ENCODE data around the gene CACNB4. TPM values are rescaled to one million over a fixed set of nuclear protein-coding genes. Genes with fewer than 3 reads are reported as not detected.

The CACNB4 gene
- total RNA-seq, 1 donor from 2014 or later = 7.8 TPM

DNA sequence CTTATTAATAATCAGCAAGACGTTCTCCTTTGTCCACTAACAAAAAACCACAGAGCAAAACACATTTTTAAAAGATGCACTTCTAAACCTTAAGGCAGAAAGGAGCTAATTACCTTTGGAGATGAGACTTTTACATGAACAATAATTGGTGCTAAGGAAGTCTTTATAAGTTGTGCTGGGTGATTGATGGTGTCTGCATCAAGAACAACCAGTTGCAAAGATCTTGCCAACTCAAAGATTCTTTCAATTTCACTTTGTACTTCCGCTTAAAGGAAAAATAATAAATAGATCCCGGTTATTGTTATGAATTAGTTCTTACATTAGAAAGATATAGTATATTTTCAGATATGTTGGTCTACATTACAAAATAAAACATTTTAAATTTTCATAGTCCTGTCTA is 243.7 kb downstream of the CACNB4 start:
- H3K27ac ChIP-seq (ENCODE audit: low read depth, low read length) = no peak overlapping the region
- no peak overlapping the region for H3K9ac ChIP-seq (ENCODE audit: low read depth in 1 of 3, low read length in 3 of 3)
- no peaks in the 10 kb centered on the region for H3K27me3 ChIP-seq (ENCODE audit: control insufficient read depth in 3 of 3, insufficient read depth in 3 of 3, low read length in 3 of 3)
- no peaks in the 10 kb centered on the region for H3K36me3 ChIP-seq (ENCODE audit: control insufficient read depth in 3 of 3, insufficient read depth in 3 of 3, low read length in 3 of 3)
- H3K9me3 ChIP-seq (ENCODE audit: control insufficient read depth in 3 of 3, low read length in 3 of 3) = no peaks in the 10 kb centered on the region
- no peak overlapping the region for H3K4me3 ChIP-seq (ENCODE audit: low read length in 3 of 3)
- peaks cover 0 to 5% (median 0%) of the 10 kb centered on the region in 3 donors for H3K4me1 ChIP-seq (ENCODE audit: control insufficient read depth in 3 of 3, insufficient read depth in 3 of 3, low read length in 3 of 3)

DNA sequence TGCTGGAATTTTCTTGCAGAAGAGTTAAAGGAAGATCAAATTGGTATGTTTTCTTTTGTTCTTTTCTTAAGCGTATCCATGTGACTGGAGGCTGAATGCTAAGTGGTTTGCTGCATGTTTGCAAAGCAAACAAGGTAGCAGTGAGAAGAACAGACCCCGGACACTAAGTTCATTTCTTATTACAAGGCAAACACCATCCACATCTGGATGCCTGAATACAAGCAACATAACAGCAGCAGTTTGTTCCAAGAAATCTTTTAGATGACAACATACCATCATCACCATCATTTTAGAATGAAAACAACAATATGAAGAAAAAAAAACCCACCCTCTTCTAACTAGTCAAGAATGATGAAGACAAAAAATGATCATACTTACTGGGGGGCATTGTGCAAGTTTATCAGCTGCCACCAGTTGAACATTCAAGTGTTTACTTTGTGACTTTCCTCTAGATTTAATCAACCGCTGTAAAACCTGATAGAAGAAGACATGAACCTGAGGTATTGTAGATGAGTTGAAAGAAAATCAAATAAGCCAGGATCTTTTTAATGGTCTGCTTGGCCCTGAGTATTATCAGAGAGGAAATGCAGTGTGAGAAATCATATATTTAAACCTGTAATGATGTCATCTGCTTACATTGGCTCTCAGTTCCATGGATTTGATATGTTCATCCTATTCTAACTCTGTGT is 245.6 kb downstream of the CACNB4 start:
- Histone ChIP-seq H3K4me1 (ENCODE audit: control insufficient read depth in 3 of 3, insufficient read depth in 3 of 3, low read length in 3 of 3) (peaks cover 0 to 5% (median 0%) of the 10 kb centered on the region in 3 donors), H3K4me3 (ENCODE audit: low read length in 3 of 3) (no peak overlapping the region), H3K36me3 (ENCODE audit: control insufficient read depth in 3 of 3, insufficient read depth in 3 of 3, low read length in 3 of 3) (no peaks in the 10 kb centered on the region), H3K9ac (ENCODE audit: low read depth in 1 of 3, low read length in 3 of 3) (no peak overlapping the region), H3K9me3 (ENCODE audit: control insufficient read depth in 3 of 3, low read length in 3 of 3) (no peaks in the 10 kb centered on the region), H3K27ac (ENCODE audit: low read depth, low read length) (no peak overlapping the region), H3K27me3 (ENCODE audit: control insufficient read depth in 3 of 3, insufficient read depth in 3 of 3, low read length in 3 of 3) (no peaks in the 10 kb centered on the region)

DNA sequence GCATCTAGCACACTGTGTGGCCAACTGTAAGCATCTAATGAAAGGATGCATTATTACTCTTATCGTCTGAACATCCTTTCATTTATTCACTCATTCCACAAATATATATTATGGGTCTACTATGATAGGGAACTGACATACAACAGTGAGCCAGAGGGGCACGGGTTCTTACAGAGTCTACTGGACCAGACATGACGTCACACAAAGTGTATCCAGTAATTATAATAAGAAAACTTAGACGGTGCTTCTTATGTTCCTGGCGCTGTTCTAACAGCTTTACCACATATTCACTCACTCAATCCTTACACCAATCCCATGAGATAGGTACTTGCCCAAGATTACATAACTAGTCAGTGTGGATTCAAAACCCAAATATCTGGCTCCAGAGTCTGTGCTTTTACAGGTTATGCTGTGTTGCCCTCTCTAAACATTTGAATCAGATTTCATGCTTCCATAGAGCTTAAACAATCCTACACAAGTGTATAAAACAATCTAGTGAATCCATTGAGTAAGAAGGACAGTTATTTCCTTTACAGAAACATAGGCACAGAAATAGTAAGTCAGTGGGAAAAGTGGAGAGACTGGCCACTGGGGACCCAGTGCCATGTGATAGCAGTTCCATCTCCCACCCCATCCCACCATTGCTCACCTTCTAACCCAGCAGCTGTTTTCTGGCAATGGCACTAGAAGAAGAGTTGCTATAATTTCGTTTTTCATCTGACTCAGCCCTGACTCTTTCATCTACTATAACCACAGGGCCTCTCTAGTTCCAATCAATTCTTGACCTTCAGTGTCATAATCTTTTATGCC is 246.4 kb downstream of the CACNB4 start:
- Histone ChIP-seq H3K27me3 (ENCODE audit: control insufficient read depth in 3 of 3, insufficient read depth in 3 of 3, low read length in 3 of 3) (no peaks in the 10 kb centered on the region), H3K36me3 (ENCODE audit: control insufficient read depth in 3 of 3, insufficient read depth in 3 of 3, low read length in 3 of 3) (no peaks in the 10 kb centered on the region), H3K27ac (ENCODE audit: low read depth, low read length) (peak overlapping the region; percentile 23), H3K4me1 (ENCODE audit: control insufficient read depth in 3 of 3, insufficient read depth in 3 of 3, low read length in 3 of 3) (peaks cover 0 to 5% (median 0%) of the 10 kb centered on the region in 3 donors), H3K9me3 (ENCODE audit: control insufficient read depth in 3 of 3, low read length in 3 of 3) (no peaks in the 10 kb centered on the region), H3K9ac (ENCODE audit: low read depth in 1 of 3, low read length in 3 of 3) (no peak overlapping the region), H3K4me3 (ENCODE audit: low read length in 3 of 3) (no peak overlapping the region)

DNA sequence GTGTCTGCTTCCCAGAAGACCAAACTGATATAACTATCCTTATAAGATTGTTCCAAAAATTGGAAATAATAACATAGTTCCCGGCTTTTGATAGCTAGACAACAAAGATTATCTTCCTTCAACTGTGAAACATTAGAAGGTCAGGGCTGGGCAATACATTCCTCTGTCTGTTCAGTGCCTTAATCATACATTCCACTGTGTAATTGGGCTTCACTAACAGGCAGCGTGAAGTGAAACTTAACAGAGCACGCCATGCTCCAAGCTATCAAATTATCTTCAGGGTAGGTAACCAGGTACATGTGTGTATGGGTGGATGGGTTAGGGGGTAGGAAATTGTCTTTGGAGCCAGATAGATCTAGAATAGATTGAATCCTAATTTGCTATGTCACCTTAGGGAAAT is 247.1 kb downstream of the CACNB4 start:
- no peak overlapping the region for H3K9ac ChIP-seq (ENCODE audit: low read depth in 1 of 3, low read length in 3 of 3)
- no peaks in the 10 kb centered on the region for H3K9me3 ChIP-seq (ENCODE audit: control insufficient read depth in 3 of 3, low read length in 3 of 3)
- H3K27ac ChIP-seq (ENCODE audit: low read depth, low read length) = peak overlapping the region; percentile 23
- no peaks in the 10 kb centered on the region for H3K36me3 ChIP-seq (ENCODE audit: control insufficient read depth in 3 of 3, insufficient read depth in 3 of 3, low read length in 3 of 3)
- no peak overlapping the region for H3K4me3 ChIP-seq (ENCODE audit: low read length in 3 of 3)
- H3K4me1 ChIP-seq (ENCODE audit: control insufficient read depth in 3 of 3, insufficient read depth in 3 of 3, low read length in 3 of 3) = peaks cover 0 to 5% (median 0%) of the 10 kb centered on the region in 3 donors
- H3K27me3 ChIP-seq (ENCODE audit: control insufficient read depth in 3 of 3, insufficient read depth in 3 of 3, low read length in 3 of 3) = no peaks in the 10 kb centered on the region

DNA sequence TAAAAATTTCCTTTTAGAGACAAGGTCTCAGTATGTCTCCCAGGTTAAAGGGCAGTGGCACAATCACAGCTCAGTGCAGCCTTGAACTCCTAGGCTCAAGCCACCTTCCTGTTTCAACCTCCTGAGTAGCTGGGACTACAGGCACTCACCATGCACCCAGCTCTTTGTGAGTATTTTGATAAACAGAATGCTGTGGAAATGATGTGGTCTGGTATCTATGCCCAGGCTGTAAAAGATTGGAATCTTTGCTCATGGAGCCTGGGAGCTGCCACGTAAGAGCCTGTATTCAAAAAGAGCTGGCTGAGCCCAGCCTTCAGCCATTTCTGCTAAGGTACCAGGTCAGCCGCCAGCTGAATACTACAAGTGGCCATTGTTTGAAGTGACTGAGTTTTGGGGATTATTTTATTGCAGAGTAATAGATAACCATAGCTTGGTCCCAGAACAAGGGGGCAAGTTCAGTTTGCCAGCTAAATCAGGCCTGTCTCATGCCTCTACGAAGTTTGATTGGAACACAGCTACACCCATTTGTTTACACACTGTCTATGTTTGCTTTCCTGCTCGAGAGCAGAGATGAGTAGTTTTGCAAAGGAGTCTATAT is 249.3 kb downstream of the CACNB4 start:
- no peaks in the 10 kb centered on the region for H3K36me3 ChIP-seq (ENCODE audit: control insufficient read depth in 3 of 3, insufficient read depth in 3 of 3, low read length in 3 of 3)
- peaks cover 0 to 5% (median 2%) of the 10 kb centered on the region in 3 donors for H3K4me1 ChIP-seq (ENCODE audit: control insufficient read depth in 3 of 3, insufficient read depth in 3 of 3, low read length in 3 of 3)
- no peak overlapping the region for H3K4me3 ChIP-seq (ENCODE audit: low read length in 3 of 3)
- no peaks in the 10 kb centered on the region for H3K9me3 ChIP-seq (ENCODE audit: control insufficient read depth in 3 of 3, low read length in 3 of 3)
- H3K9ac ChIP-seq (ENCODE audit: low read depth in 1 of 3, low read length in 3 of 3) = no peak overlapping the region
- no peaks in the 10 kb centered on the region for H3K27me3 ChIP-seq (ENCODE audit: control insufficient read depth in 3 of 3, insufficient read depth in 3 of 3, low read length in 3 of 3)
- no peak overlapping the region for H3K27ac ChIP-seq (ENCODE audit: low read depth, low read length)

DNA sequence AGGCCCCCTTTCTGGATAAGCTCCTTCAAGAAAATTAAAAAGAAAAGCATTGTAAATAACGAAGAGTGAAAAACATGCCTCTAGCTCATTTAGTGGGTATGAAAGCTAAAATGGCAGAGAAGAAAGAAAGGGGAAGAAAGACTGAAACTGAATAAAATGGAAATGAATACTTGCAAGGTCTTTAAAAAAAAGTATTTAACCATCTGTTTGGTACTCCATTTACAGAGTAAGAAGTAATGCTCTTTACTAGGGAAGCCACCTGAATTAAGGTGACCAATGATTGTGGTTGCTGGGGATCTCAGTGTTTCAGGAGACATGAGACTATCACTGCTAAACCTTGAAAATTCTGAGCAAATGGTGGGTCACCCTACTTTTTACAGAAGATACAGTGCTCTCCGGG is 253.0 kb downstream of the CACNB4 start:
- no peak overlapping the region for H3K4me3 ChIP-seq (ENCODE audit: low read length in 3 of 3)
- no peak overlapping the region for H3K27ac ChIP-seq (ENCODE audit: low read depth, low read length)
- H3K36me3 ChIP-seq (ENCODE audit: control insufficient read depth in 3 of 3, insufficient read depth in 3 of 3, low read length in 3 of 3) = no peaks in the 10 kb centered on the region
- H3K9me3 ChIP-seq (ENCODE audit: control insufficient read depth in 3 of 3, low read length in 3 of 3) = no peaks in the 10 kb centered on the region
- no peaks in the 10 kb centered on the region for H3K27me3 ChIP-seq (ENCODE audit: control insufficient read depth in 3 of 3, insufficient read depth in 3 of 3, low read length in 3 of 3)
- H3K4me1 ChIP-seq (ENCODE audit: control insufficient read depth in 3 of 3, insufficient read depth in 3 of 3, low read length in 3 of 3) = peaks cover 0 to 4% (median 4%) of the 10 kb centered on the region in 3 donors
- no peak overlapping the region for H3K9ac ChIP-seq (ENCODE audit: low read depth in 1 of 3, low read length in 3 of 3)

DNA sequence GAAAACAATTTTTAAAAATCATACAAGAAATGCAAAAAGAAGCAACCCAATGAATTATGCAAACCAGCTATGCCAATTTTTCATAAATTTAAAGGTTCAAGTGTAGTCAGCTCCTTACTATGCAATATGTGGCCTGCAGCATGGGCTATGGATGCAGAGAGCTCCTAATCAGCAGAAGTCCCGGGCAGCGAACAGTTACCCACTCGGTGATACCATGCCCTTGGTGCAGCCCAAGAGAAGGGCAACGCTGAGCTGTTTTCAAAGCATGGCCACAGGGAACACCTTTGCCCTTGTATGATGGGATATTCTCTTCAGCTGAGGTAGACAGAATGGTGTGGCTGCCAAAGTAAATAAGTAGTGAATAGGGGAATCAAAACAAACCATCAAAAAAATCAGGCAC is 253.4 kb downstream of the CACNB4 start:
- H3K36me3 ChIP-seq (ENCODE audit: control insufficient read depth in 3 of 3, insufficient read depth in 3 of 3, low read length in 3 of 3) = no peaks in the 10 kb centered on the region
- H3K4me3 ChIP-seq (ENCODE audit: low read length in 3 of 3) = no peak overlapping the region
- H3K9ac ChIP-seq (ENCODE audit: low read depth in 1 of 3, low read length in 3 of 3) = no peak overlapping the region
- H3K27me3 ChIP-seq (ENCODE audit: control insufficient read depth in 3 of 3, insufficient read depth in 3 of 3, low read length in 3 of 3) = no peaks in the 10 kb centered on the region
- H3K27ac ChIP-seq (ENCODE audit: low read depth, low read length) = no peak overlapping the region
- no peaks in the 10 kb centered on the region for H3K9me3 ChIP-seq (ENCODE audit: control insufficient read depth in 3 of 3, low read length in 3 of 3)
- H3K4me1 ChIP-seq (ENCODE audit: control insufficient read depth in 3 of 3, insufficient read depth in 3 of 3, low read length in 3 of 3) = peaks cover 0 to 4% (median 4%) of the 10 kb centered on the region in 3 donors

DNA sequence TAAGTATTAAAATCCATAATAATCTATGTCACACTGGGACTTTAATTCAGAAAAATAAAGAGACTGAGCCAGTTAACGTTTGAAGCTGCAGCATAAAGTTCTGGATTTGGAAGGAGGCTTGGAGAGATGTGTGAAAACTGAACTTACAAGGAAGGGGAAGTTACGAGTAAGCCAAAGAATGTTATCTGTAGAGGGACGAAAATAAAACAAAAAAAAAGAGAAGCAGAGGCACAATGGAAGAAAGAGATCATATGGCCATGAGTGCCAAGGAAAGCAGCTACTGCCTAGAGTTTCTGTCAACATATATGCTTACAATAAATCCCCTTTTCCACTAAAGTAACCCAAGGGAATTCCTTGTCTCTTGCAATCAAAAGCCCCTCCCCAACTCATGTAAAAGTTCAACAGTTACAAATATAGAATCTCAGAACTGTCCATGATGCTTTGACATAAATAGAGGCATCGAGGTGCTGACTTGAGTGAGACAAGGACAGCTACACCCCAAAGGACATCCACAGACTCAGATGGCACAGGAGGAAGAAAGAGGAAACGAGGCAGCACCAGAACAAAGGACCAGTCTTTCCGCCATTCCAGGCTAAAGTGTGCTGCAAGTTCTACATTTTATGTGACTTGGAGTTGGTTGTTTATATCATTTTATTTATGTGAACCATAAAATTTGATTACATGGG is 254.5 kb downstream of the CACNB4 start:
- H3K27me3 ChIP-seq (ENCODE audit: control insufficient read depth in 3 of 3, insufficient read depth in 3 of 3, low read length in 3 of 3) = no peaks in the 10 kb centered on the region
- peaks cover 0 to 4% (median 4%) of the 10 kb centered on the region in 3 donors for H3K4me1 ChIP-seq (ENCODE audit: control insufficient read depth in 3 of 3, insufficient read depth in 3 of 3, low read length in 3 of 3)
- no peaks in the 10 kb centered on the region for H3K36me3 ChIP-seq (ENCODE audit: control insufficient read depth in 3 of 3, insufficient read depth in 3 of 3, low read length in 3 of 3)
- no peak overlapping the region for H3K9ac ChIP-seq (ENCODE audit: low read depth in 1 of 3, low read length in 3 of 3)
- no peak overlapping the region for H3K4me3 ChIP-seq (ENCODE audit: low read length in 3 of 3)
- H3K9me3 ChIP-seq (ENCODE audit: control insufficient read depth in 3 of 3, low read length in 3 of 3) = no peaks in the 10 kb centered on the region
- H3K27ac ChIP-seq (ENCODE audit: low read depth, low read length) = peak overlapping the region; percentile 5

DNA sequence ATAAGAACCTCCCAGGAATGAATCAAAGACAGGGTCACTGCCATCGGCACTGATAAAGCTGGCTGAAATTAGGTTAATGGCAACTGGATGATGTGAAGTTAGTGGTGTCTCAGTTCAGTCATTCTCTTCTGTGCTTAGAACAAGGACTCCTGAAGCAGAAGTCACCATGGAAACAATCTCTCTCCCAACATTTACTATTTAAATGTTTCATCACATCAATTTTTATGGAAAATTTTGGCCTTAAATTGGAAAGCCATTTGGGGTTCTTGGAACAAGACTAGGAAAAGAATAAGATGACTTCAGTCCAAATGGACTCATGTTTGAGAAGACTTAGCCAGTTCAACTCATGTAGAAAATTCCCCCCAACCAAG is 255.2 kb downstream of the CACNB4 start:
- H3K27ac ChIP-seq (ENCODE audit: low read depth, low read length) = no peak overlapping the region
- no peaks in the 10 kb centered on the region for H3K36me3 ChIP-seq (ENCODE audit: control insufficient read depth in 3 of 3, insufficient read depth in 3 of 3, low read length in 3 of 3)
- no peak overlapping the region for H3K4me3 ChIP-seq (ENCODE audit: low read length in 3 of 3)
- peaks cover 0 to 4% (median 4%) of the 10 kb centered on the region in 3 donors for H3K4me1 ChIP-seq (ENCODE audit: control insufficient read depth in 3 of 3, insufficient read depth in 3 of 3, low read length in 3 of 3)
- no peaks in the 10 kb centered on the region for H3K27me3 ChIP-seq (ENCODE audit: control insufficient read depth in 3 of 3, insufficient read depth in 3 of 3, low read length in 3 of 3)
- H3K9ac ChIP-seq (ENCODE audit: low read depth in 1 of 3, low read length in 3 of 3) = no peak overlapping the region
- no peaks in the 10 kb centered on the region for H3K9me3 ChIP-seq (ENCODE audit: control insufficient read depth in 3 of 3, low read length in 3 of 3)

Measured in skeletal muscle tissue (tissue), 4 donors.